BJ (cell line): ENCODE measurements around the gene ARHGEF10L. TPM values are rescaled to one million over a fixed set of nuclear protein-coding genes. Genes with fewer than 3 reads are reported as not detected.

Experiments used
- CTCF ChIA-PET: fragments of 350-600 bp; formaldehyde crosslinking; extraction: SDS; loops from one replicate; lab custom pipeline; 2021; ENCODE audit warnings: antibody characterized with exemption, inconsistent platforms; lab: Yijun Ruan, JAX
- POLR2A ChIA-PET: fragments of 300-600 bp; sonication (Branson Sonifier 250); formaldehyde crosslinking; extraction: SDS; loops from one replicate; lab custom pipeline; 2021; ENCODE audit warnings: antibody characterized with exemption; lab: Charles Lee
- DNase-seq: peaks from one replicate; pipeline ENCODE4 v3.0.0-alpha.2; 2011; ENCODE audit warnings: low read depth
- H3K27me3 ChIP-seq: 2 replicates; pipeline ENCODE4 v1.6.0; 2011; ENCODE audit warnings: low read length; ENCODE audit not compliant: control insufficient read depth, insufficient read depth
- H3K36me3 ChIP-seq: 2 replicates; pipeline ENCODE4 v1.5.1; 2011; ENCODE audit warnings: low read length; ENCODE audit not compliant: control insufficient read depth, insufficient read depth
- H3K4me3 ChIP-seq: 2 replicates; pipeline ENCODE4 v1.5.1; 2011; ENCODE audit warnings: low read depth, mild to moderate bottlenecking, control low read depth, low read length
- CTCF ChIP-seq: IDR thresholded peaks from 2 replicates; pipeline ENCODE4 v1.5.1; 2011; ENCODE audit warnings: low read depth, mild to moderate bottlenecking, control low read depth, inconsistent platforms, low read length, moderate library complexity; ENCODE audit not compliant: insufficient read depth
- polyA plus RNA-seq: library from polyadenylated mRNA; depleted of rRNA; stranded (reverse); fragments of >200 nt; gene quantifications from 2 replicates; pipeline ENCODE4 v1.2.3, GENCODE V29; 2011

Gene ARHGEF10L
- polyA plus RNA-seq, 1 experiment: 12.5 TPM

- Histone ChIP-seq H3K36me3 (peaks cover 21% of the 10 kb centered on the region), H3K27me3 (no peaks in the 10 kb centered on the region), H3K4me3 (no peak overlapping the region)
- no peak for TF ChIP-seq CTCF
- ChIA-PET CTCF (interaction anchor here (4.0 to 4.9 kb wide), 2 partner anchors 13 to 164 kb away, joined by 35 to 62 read pairs; no protein-coding TSS in a partner anchor), POLR2A (no interaction called here)
- no peak for DNase-seq
These were observed 124.1 kb downstream of the ARHGEF10L start for GRCh38 chr1:17663646-17664045.

GRCh38 chr1:17664322-17664721, 124.8 kb downstream of the ARHGEF10L start:
- Histone ChIP-seq H3K4me3 (no peak overlapping the region), H3K27me3 (no peaks in the 10 kb centered on the region), H3K36me3 (peaks cover 18% of the 10 kb centered on the region)
- no peak for DNase-seq
- CTCF ChIA-PET: interaction anchor here (0.7 kb wide), 1 partner anchor 14 kb away, joined by 3 read pairs; no protein-coding TSS in a partner anchor
- POLR2A ChIA-PET: no interaction called here
- TF ChIP-seq CTCF: no peak

- CTCF ChIA-PET: interaction anchor here (0.6 to 1.6 kb wide), 5 partner anchors 15 to 435 kb away, joined by 3 to 7 read pairs (median 3); no protein-coding TSS in a partner anchor
- DNase-seq: no peak
- no peaks in the 10 kb centered on the region for H3K27me3 ChIP-seq
- H3K36me3 ChIP-seq: peaks cover 21% of the 10 kb centered on the region
- no peak for TF ChIP-seq CTCF
- POLR2A ChIA-PET: no interaction called here
- no peak overlapping the region for H3K4me3 ChIP-seq
These were observed 125.6 kb downstream of the ARHGEF10L start for GRCh38 chr1:17665054-17665453.

GRCh38 chr1:17665950-17666720, 126.6 kb downstream of the ARHGEF10L start:
- no peaks in the 10 kb centered on the region for H3K27me3 ChIP-seq
- TF ChIP-seq CTCF: no peak
- DNase-seq: no peak
- CTCF ChIA-PET: interaction anchor here (1.5 to 1.6 kb wide), 2 partner anchors 160 to 162 kb away, joined by 4 to 7 read pairs; no protein-coding TSS in a partner anchor
- H3K4me3 ChIP-seq: no peak overlapping the region
- POLR2A ChIA-PET: no interaction called here
- H3K36me3 ChIP-seq: peaks cover 25% of the 10 kb centered on the region

GRCh38 chr1:17667641-17668040, 128.1 kb downstream of the ARHGEF10L start:
- H3K27me3 ChIP-seq: no peaks in the 10 kb centered on the region
- H3K36me3 ChIP-seq: peaks cover 25% of the 10 kb centered on the region
- no peak for DNase-seq
- no peak for TF ChIP-seq CTCF
- no peak overlapping the region for H3K4me3 ChIP-seq
- POLR2A ChIA-PET: no interaction called here
- CTCF ChIA-PET: interaction anchor here (0.8 kb wide), 2 partner anchors 13 to 29 kb away, joined by 3 to 5 read pairs; no protein-coding TSS in a partner anchor
